HG03025 (cell line): ENCODE data around the gene UGT1A1.

Experiments
- ATAC-seq: cut with Tn5 transposase; IDR thresholded peaks from one replicate; pipeline ENCODE4 v1.9.1; 2021; ENCODE audit warnings: mild to moderate bottlenecking, moderate library complexity; ENCODE audit not compliant: unreplicated experiment, low FRiP score

Gene UGT1A1

DNA sequence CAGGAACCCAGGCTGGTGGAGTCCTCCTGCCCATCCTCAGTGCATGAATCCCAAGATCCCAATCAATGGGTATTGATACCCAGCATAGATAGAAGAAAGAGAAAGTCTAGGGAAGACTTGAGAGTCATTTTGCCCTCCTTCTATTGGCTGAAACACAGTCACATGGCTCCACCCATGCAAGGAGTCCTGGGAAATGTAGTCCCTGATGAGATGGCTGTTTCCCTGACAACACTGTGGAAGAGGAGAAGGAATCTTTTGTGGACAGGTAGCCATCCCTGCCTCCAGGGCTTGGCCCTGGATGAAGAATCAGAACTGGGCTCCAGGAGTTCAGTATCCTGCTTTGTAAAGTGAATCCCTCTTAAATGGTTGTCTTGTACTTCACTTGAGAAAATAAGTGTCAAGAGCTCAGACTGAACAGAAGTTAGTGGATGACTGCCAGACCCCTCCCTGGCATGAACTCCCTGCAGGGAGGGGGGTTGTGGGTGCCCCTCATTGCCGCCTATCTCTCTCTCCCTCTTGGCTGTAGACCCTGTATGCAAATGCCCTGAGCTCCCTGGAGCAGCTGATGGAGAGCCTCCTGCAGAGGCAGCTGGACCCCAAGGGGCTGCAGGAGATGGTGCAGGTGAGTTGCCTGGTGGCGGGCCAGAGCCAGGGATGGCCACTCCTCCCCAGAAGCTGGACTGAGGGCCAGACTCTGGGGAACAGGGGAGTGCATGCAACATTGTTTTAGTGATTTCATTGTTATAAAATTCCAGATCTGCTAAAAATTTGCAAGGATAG is 54.2 kb downstream of the UGT1A1 start:
- ATAC-seq, result no peak

GRCh38 chr2:233815861-233816260 is 55.8 kb downstream of the UGT1A1 start:
- ATAC-seq, result no peak

GRCh38 chr2:233816334-233816733 is 56.3 kb downstream of the UGT1A1 start:
- no peak for ATAC-seq

DNA sequence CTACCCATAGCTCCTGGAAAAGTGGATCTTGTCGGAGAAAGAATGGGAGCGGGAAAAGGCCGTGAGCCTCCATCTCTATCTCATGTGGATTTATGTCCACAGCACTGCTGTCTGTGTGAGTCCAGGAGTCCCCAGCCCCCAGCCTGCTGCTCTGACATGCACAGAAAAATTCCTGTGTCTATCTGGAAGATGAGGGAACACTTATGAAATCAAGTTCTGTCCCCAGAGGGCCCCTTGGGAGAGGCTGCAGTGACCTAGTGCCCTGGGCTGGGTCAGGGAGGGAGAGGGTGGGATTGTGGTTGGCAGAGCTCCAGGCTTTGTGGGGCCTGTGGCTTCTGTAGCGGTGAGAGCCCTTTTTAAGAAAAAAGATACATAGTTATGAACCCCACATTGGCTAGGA is 56.7 kb downstream of the UGT1A1 start:
- ATAC-seq, result no peak

GRCh38 chr2:233817361-233817911 is 57.4 kb downstream of the UGT1A1 start:
- ATAC-seq, result no peak

GRCh38 chr2:233817995-233818638 is 58.0 kb downstream of the UGT1A1 start:
- ATAC-seq, result no peak

- ATAC-seq, result no peak
Measured at GRCh38 chr2:233818639-233819621, 58.9 kb downstream of the UGT1A1 start.

DNA sequence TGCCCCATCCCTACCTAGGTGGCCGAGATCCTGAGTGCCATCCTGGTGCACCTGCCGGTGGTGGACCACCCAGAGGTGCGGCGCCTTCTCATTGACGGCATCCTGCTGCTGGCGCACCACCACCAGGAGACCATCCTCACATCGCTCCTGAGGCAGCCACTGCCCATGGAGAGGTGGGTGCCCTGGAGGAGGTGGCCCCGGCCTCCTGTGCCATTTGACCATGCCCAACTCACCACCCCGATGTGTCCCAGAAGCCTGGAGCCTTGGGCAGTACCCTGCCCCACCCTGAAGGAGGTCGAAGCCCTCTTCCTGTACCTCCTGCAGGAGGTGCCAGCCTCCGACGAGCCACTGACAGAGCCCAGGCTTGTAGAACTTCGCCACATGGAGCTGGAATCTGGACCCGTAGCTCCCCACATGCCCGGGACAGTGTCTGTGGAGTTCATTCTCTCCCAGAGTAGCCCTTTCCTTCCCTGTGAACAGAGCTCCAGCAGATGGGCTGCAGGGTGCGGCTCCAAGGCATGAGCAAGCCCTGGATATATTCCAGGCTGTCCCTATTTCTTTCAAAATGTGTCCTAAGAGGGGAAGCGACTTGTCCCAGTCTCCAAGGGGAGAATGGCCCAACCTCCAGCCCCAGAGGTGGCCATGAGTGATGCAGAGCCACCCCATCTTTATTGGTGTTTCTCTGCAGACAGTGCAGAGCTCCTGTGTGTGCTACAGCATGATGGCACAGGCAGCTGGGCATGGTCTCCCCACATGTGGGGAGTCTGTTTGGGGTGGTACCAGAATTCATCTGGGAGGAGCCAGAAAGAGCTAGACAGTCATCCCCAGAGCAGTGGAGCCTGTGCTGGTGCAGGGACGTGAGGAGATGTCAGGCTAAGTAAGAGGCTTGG is 60.1 kb downstream of the UGT1A1 start:
- ATAC-seq, result no peak

- ATAC-seq, result no peak
Measured at GRCh38 chr2:233820774-233821105, 60.7 kb downstream of the UGT1A1 start.

DNA sequence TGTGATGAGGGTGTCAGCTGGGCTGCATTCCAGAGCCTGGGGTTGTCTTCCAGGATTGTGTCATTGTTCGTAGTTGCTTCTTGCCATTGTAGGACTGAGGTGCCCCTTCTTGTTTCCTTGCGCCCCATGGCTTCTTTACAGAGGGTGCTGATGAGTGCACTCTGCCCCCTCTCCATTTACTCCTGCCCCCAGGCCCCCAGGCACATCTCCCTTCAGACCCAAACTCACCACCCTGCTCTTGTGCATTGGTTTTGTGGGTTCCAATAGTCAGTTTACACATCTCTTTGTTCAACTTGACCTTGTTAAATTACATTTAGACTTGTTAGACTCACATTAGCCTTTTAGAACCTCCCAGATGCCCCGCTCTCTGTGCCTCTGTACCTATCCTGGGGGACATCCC is 61.1 kb downstream of the UGT1A1 start:
- no peak for ATAC-seq

GRCh38 chr2:233821709-233822100 is 61.6 kb downstream of the UGT1A1 start:
- ATAC-seq, result no peak

DNA sequence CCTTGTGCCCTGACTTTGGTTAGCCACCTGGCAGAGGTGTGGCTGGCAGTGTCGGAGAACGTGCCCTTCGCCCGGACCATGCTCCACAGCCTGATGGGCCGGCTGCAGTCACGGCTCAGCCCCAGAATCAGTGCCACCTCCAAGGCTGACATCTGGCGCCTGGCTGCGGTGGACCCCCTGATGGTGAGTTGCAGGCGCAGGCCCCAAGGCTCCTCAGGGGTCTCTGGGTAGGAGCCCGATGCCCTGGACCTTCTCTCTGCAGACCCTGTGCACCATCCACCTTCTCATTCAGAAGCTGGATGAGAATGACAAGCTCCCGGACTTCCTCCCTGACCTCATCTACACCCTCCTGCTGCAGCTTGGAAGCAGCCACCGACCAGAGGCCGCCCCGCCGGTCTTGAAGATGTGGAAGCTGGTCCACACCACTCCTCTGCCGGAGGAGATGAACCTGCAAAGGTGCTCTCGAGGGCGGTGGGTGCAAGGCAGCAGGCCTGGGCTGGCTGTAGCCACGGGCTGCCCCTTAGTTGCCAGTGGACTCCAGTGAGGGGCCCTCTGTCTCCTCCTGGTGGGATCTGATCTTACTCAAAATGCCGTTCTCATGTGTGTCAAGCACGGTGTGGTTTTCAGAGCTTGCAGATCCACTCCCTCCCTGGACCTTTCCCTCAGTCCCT is 62.2 kb downstream of the UGT1A1 start:
- no peak for ATAC-seq
